ACHN (cell line): ENCODE results near the gene FBN1.

Experiments used
- DNase-seq: peaks from one replicate; pipeline ENCODE4 v3.0.0-alpha.2; 2015
- in situ Hi-C: cut with HindIII; loops from 2 replicates; pipeline ENCODE4 v1.10.0; 2017; ENCODE audit warnings: low sequenced_read_pairs, low pct_ligation_motif_present, low pct_unique_long_range_greater_than_20kb

The FBN1 gene

DNA sequence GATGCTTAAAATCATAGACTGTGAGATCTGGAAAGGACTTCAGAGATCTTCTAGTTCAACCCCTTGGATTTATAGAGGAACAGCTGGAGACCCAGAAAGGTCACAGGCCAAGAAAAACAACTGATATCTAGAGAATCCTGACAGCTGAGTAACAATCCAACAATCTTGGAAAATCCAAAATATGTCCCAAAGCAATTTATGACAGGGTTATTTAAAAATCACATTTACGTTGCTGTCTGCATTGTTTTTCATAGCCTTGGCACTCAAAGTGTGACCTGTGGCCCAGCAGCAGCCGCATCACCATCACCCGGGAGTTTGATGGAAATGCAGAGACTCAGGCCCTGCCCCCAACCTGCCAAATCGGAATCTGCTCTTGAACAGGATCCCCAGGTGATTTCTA lies 78.8 kb downstream of the FBN1 start:
- DNase-seq, result no peak
- in situ Hi-C loops, result no loop called here

DNA sequence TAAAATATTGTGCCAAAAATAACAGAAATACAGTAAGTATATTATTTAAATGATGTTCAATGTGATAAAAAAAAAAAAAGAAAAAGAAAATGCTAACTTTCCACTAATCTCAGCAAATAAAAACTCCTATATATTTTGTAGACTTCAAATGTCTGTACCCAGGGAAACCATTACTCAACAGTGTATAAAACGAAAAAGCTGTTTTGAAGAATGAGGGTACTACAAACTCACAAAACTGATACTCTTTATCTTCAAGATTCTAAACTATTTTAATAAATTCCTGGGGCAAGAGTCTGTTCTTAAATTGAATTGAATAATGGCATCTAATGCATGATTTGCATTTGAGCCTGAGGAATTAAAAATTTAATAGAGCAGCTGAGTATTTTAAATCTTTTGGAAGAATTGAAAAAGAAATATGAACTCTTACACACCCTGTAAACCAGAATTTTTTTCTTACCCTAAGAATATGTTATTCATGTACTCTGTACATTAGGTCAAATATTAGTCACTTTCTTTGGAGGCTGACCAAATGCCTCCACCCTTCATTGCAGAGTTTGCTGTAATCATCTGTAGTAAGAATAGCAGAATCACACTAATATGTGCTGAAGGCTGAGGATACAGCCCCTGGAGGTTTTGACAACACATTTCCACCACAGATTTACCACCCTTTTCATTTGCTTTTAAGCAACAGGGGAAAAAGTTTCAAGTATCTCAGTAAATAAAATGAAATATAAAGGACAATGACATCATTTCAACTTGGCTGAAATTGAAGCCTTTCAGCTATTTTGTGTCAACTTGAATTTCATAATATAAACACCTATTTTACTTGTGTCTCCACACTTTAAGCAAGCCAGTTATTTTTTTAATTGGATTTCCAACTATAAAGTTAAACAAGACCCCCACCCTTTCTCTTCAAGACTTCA lies 79.7 kb downstream of the FBN1 start:
- in situ Hi-C loops, result no loop called here
- no peak for DNase-seq

DNA sequence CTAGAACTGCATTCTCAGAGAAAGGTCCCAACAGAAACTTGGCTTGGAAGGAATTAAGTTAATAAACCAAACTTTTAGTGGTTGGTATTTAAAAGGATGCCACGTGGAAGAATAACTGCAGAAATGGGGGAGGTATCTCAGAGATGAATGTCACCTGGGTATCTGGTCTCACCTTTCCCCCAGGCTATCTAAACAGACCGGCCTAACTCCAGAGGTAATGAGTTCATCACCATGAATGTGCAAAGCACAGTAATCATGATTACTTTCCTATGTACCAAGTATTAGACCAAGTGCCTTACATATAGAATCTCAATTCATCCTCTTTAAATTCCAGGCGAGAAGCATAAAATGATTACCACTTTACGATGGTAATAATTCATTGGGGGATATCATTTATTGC lies 80.8 kb downstream of the FBN1 start:
- in situ Hi-C loops, result no loop called here
- DNase-seq, result no peak

DNA sequence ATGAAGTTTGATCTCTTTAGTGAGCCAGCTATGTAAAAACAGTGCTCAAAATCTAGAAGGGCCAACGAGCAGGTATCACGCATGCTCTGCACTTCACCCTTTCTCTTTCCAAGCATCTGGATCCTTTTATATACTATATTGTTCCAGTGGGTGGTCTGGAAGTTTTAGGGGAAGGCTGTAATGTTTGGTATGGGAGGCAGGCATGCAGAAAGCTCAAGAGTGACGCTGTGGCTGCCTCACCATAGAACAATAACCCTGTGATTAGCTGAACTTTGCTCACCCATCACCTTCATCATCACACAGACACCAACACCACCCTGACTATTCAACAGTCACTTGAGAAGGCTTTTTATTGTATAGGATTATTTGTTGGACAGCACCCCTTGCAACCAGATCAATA lies 81.6 kb downstream of the FBN1 start:
- in situ Hi-C loops, result no loop called here
- DNase-seq, result no peak

DNA sequence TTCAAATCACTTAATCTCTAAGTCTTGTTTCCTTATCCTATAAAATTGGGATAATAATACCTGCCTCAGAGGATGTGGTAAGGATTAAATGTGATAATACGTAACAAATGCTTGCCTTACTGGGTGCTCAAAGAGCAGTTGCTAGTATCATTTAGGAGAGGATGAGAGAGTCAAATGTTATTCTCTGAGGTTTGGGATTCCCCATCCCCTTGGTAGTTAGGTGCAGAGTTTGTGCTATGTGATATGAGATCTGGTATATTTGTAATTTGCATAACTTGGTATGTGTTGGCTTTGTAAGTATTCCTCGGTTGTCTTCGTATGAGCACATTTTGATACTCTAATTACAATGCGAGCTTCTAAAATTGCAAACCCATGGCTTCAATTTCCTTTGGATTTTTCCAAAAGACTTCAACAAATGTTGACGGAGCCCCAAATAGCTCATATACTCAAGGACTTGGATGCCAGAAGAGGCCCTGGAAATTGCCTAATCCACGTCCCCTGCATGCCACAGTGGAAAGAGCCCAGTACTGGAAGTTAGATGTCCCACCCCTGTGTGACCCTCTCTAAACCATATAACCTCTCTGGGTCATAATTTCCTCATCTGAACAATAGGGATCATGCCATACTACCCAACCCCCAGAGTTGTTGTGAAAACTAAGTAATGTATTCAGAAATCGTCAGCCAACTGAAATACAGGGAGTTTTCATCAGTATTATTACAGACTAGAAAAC lies 85.0 kb downstream of the FBN1 start:
- DNase-seq, result no peak
- in situ Hi-C loops, result no loop called here

DNA sequence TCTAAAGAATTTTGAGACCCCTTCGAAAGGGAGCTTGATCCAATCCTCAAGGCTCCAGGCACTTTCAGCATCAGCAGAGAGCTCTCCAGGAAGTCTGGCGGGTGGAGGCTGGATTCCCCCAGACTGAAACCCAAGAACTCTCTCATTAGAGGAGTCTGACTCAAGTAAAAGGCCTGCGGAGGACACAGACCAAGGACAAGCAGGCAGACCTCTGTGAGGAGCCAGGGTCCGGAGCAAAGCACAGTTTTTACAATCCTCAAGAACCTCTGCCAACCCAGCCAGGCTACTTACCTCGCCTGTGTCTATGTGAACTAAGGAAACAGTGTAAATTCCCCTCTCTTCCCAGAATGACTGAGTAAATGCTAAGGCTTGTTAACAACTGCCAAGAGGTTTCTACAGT lies 86.2 kb downstream of the FBN1 start:
- no peak for DNase-seq

DNA sequence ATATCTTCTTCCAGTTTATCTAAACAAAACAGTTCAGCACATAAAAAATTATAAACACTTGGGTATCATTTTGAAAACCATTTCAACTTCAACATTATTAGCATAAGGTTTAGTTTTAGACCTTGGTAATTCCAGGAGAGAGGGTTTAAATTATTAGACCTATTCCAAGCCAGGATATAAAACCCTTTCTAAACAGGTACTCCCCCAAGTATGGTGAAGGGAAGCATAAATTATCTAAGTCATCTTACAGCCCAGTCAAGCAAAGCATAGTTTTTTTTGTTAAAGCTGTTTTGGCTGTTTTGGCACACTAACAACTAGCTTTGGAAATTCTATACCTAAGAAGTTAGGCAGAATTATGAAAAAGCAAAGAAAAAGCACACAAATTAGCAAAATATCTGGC lies 87.3 kb downstream of the FBN1 start:
- DNase-seq, result no peak
- in situ Hi-C loops, result no loop called here

More for the DNA sequence above, 86.2 kb downstream of the FBN1 start:
- in situ Hi-C loops, result no loop called here

DNA sequence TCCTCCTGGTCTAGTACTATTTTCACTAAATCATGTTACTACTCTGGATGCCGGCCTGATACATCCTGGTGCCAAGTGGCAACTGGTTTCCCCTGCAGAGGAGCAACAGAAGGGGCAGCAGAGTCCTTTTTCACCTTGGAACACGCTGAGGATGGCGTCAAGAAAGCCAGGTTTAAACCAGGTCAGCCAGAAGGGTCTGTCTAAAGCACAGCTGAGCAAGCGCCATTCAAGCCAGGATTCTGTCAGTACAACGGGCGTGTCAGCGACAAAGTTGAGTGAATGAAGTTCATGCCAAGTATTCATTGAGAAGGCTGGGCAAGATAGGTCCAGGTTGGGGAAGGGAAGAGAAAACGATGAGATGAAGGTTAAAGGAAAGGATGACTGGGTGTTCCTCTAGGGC lies 88.2 kb downstream of the FBN1 start:
- in situ Hi-C loops, result no loop called here
- no peak for DNase-seq

DNA sequence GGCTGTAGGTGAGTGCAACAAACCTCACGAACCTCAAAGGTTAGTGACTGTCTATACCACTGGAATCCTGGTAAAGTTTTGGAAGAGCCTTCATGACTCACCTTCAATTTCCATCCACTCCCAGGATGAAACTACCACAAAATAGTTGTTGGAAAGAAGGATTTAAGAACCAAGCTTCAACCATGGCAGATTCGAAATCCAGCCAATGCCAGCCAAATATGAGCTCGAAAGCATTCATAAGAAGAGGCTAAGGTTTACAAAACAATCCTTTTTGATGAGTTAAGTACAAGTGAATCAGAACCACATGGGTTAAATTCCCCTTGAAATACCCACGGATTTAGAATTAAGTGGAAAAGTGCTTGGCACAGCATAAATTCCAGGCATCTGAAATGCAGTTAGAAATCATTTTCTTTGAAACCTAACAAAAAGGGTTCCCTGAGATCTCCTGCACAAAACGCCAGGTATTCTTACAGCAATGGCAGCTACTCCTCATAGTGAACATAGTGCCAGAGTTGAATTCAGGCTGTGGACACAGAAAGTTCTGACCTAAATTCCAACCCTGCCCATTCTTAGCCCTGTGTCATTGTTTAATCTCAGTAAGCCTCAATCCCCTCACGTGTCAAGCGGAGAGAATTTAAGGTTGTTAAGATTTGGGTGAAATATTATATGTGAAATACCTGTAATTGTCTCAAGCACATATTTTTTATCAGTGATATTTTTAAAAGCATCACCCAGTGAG lies 89.2 kb downstream of the FBN1 start:
- DNase-seq, result no peak
- in situ Hi-C loops, result no loop called here

DNA sequence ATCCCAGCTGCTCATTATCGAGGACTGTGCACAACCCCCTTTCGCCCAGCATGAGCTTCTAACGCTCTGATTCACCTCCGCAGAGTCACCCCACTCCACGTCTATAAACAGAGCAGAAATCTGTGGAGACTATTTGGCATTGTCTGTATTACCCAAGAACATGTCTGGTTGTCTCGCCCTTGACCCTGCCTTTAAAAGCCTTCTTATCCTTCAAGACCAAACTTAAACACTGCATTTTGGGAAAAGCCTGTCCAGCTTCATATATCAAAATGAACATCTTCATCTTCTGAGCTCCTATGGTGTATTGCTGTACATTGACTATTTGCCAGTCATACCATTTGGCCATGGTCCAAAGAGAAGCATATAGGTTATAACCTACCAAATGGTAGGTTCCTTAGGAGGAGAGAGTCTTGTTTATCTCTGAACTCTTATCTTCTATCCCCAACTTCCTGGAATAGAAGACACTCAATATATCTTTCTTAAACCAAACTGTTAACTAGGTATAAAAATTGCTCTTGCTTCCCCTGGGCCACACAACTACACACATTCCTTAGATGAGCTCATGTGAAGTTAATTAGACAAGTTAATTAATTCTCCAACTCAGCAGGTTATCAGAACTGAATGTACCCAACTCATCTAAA lies 90.1 kb downstream of the FBN1 start:
- in situ Hi-C loops, result no loop called here
- no peak for DNase-seq

DNA sequence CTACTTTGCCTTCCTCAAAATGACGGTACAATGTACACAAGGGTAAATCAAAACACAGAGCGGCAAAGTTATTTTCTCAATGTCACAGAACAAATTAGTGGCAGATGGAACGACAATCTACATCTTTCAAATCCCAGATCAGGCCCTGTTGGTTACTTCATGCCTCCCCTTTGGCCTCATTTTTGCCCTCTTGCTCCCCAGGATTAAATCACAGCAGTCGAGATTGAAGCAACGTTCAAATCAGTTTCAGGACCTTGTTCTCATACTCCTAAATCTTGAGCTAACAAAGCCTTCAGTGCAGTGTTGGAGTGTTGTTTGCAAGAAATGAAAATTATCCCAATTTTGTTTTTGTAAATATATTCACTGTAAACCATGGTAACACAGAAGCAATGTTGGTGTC lies 91.4 kb downstream of the FBN1 start:
- DNase-seq, result no peak
- in situ Hi-C loops, result no loop called here

DNA sequence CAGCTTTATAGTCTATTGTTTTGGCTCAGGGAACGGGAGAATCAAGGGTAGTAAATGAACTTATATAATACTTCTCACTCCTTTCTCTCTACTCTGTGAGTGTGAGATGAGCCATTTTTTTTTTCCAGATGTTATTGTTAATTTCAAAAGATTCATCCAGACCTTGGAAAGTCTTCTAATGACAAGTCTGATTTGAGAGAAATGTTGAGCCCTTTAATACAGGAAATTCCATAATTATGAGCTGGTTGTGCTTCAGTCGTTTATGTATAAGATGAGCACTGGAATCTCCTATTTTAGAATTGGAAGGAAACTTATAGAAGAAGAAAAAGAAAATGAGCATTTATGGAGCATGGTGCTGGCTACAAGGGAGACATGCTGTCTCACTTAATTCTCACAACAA lies 92.0 kb downstream of the FBN1 start:
- no peak for DNase-seq
- in situ Hi-C loops, result no loop called here

DNA sequence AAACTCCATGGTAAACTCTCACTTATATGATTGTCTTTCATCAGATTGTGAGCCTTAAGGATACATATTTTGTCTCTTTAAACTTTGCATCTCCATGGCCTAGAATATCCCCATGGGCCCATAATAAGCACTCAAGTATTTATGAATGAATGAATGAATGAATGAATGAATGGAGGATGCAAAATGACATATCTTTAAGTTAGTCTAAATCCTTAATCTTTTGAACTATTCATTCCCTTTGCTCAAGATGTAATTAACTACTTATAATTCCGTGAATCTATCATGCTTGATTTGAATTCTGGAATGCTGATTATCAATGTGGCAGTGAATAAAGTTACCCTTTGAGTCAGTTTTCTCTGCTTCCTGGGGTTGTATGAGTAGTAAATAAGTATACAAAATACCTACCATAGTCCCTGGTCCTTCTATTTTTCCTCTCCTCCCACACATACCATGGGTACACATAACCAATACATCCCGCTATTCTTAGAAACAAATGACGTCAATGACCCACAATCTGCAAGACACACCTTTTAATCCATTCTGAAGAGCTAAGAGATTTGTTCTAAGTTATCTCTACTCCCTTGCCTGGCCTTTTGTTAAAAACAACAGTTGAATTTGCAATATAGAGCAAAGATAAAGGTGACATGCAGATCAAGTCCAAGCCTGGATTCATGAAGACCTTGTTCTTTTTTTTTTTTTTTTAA lies 94.5 kb downstream of the FBN1 start:
- no peak for DNase-seq
- in situ Hi-C loops, result no loop called here

DNA sequence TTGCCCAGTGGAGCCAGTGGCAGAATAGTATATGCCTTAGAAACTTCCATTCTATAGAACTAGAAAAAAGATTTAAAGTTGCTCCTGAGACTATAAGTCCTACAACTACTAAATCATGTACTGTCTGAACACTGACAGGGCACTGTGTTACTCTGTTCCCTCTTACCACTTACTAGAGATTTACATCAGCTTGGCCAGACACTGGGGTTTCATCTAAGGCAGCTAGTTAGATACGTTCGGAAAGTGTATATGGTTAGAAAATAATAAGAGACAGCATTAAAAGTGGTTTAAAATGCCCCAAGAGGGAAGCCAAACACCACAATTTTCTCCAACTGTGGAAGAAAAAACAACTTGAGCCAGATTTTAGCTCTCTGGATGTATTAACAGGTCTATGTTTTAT lies 97.1 kb downstream of the FBN1 start:
- in situ Hi-C loops, result no loop called here
- DNase-seq, result no peak

DNA sequence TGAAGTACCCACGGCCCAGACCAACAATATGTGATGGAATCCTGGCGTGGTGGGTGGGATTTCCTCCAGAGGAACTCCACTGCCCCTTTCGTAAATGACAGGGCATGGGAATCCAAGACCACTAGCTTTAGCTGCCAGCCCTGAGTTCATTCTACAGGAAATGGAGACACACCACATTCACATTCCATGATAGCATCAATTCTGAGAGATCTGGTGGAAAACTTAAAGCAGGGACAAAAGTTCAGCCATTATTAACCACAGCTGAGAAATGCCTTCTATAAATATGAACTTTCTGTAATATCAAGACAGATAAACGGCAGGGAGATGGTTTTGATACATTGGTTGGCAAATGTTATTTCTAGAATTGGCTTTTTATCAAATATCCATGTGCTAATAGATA lies 98.2 kb downstream of the FBN1 start:
- DNase-seq, result no peak
- in situ Hi-C loops, result no loop called here

DNA sequence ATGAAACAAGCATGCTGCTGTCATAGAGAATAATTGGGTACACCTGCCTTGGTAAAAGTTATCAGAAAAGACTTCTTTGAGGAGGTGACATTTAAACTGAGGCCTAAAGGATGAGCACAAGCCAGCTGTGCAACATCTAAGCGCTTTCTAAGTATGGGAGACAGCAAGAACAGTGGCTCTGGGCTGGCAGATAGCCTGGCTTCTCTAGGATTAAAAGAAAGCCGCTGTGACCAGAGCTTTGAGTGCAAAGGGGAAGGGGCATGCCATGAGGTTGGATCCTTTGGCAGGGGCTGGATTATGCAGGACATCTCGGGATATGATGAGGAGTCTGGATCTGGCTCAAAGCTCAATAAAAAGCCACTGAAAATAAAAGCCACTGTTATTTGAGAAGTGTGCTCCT lies 99.2 kb downstream of the FBN1 start:
- in situ Hi-C loops, result no loop called here
- no peak for DNase-seq

DNA sequence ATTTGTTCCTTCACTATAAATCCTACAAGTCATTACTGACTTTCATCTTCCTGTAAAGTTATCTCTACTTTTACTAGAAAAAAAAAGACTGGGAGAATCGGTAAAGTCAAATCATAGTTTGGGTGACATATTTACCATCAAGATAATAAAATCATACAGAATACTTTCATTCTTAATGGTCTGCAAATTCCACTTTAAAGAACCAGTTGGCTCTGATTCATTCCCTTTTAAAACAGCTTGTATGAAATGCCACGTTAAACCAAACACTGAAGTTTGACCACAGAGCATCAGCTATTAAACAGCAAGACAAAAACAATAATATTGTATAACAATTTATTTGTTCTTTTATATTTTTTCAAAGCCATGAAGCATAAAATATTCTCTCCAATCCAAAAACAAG lies 100.7 kb downstream of the FBN1 start:
- DNase-seq, result no peak
- in situ Hi-C loops, result no loop called here
